Middle frontal gyrus (tissue), 1 donor: ENCODE data around the gene ARMC9.
"Not testable (repeated sequence)": the region's sequence is repeated elsewhere in the genome, so short reads cannot be mapped to it uniquely, and the experiment has no call there.

ENCODE experiments used
- DNase-seq: peaks from one replicate; pipeline ENCODE4 v3.0.0-alpha.2; 2015; ENCODE audit warnings: low spot score; ENCODE audit errors: extremely low spot score

The ARMC9 gene

GRCh38 chr2:231181860-231182512 lies 16.4 kb upstream of the ARMC9 start:
- no peak for DNase-seq

DNA sequence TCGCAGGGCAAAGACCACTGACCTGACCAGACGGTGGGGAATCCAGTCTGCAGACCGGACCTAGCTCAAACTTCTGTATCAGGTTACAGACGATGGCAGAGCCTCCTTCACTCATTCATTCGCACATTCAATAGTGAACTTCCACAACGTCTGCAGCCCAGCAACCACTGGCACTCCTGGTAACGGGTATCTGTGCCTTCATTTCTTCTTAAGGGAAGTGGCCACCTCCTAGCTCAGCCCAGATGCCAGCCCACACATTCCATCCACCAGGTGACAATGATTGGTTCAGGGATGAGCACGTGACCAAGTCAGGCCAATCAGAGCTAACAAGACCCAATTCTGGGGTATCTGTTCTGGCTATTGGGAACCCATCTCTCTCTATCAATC lies 15.9 kb upstream of the ARMC9 start:
- no peak for DNase-seq

GRCh38 chr2:231183851-231184250 lies 14.6 kb upstream of the ARMC9 start:
- no peak for DNase-seq

GRCh38 chr2:231184319-231184718 lies 14.1 kb upstream of the ARMC9 start:
- no peak for DNase-seq

DNA sequence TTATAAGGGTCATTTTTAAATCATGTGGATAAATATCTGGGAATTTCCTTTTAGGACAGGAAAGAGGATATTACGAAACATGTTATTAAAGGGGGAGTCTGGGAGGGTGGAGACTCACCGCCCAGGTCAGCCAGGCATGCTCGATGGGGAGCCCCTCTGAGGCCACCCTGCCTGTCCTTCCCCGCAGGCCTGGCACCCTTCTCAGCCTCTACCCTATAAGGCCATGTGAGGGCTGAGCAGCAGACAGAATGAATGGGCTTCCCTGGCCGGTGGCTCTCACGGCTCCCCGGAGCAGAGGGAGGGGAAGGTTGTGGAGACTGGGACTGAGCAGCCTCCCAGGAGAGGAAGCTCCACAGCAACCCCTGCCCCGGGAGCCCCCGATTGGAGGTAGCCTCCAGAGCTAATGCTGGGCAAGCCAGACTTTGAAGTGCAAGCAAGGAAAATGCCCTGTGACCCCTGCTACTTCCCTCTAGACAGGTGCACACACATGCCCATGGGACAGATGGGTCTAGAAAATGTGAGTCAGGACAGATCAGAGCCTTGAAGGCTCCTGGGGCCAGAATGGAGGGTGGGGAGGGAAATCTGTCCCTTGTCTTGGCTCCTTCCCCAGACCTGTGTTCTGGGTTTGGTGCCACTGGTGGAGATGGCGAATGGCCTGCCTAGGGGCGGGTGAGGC lies 13.2 kb upstream of the ARMC9 start:
- DNase-seq: no peak

DNA sequence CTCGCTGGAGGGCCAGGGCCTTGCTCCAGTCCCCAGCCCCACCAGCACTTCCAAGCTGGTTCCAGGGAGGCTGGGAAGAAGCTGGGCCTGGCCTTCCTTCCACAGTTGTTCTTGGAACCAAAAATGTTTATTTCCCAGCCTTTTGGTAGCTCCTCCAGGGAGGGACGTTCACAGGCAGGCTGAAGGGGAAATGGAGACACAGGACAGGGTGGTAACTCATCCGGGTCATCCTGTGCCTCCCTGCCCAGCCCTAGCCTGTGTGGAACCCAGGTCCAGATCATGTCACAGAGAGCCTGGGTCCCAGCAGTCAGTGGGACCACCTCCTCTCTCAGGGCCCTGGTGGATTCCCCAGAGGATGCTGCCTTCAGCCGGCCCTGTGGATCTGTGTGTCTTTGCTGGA lies 12.5 kb upstream of the ARMC9 start:
- DNase-seq: no peak

DNA sequence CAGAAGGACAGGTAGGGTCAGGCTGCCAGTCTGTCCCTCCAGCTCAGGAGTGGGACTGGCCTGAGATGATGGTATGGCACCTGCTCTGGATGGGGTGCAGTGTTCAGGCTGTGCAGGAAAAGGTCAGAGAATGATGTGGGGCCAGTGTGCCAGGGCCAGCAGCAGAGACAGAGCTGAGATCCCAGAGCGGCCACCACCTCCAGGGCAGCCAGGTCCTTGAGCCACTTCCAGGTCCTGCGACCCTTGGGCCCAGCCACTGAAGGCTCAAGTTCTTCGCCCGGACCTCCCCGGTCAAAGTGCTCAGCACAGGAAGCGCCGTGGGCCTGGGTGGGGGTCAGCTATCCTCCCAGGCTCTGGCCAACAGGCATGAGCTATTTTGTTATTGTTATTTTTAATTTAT lies 12.1 kb upstream of the ARMC9 start:
- no peak for DNase-seq

DNA sequence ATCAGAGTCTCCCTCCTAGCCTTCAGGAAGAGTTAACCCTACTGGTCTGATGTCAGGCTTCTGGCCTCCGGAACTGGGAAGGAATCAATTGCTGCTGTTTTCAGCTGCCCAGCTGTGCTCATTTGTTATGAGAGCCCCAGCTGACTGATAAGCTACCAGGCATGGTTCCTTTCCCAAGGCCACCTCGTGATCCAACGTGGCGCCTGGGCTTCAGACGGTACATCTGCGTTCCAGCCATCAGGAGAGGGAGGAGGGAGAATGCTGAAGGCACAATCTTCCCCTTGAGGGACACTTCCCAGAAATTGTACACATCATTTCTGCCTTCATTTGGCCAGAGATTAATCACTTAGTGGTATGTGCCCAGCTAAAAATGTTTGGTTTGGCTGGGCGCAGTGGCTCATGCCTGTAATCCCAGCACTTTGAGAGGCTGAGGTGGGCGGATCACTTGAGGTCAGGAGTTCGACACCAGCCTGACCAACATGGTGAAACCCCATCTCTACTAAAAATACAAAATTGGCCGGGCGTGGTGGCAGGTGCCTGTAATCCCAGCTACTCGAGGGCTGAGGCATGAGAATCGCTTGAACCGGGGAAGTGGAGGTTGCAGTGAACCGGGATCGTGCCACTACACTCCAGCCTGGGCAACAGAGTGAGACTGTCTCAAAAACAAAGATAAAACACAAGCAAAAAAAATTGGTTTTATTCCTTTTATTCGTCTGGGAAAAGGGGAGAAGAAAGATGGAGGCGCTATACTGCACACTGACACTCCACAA lies 10.5 kb upstream of the ARMC9 start:
- no peak for DNase-seq

- DNase-seq: no peak
These were observed 9.8 kb upstream of the ARMC9 start for GRCh38 chr2:231188506-231189170.

DNA sequence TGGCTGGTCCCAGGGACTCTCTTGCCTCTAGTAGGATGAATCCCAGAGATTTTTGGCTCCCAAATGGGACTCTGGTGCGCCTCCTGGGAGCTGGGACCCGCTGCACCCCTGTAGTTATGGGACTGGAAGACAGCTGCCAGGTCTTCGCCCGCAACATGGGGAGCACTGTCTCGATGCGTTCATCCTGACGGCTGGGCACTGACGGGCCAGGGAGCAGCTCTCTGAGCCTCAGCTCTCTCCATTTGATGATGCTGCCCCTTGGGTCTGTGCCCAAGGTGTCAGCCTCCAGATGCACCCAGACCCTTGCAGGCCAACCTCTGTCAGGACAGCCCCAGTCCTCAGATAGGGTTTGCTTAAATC lies 9.3 kb upstream of the ARMC9 start:
- DNase-seq: no peak

GRCh38 chr2:231189571-231190495 lies 8.6 kb upstream of the ARMC9 start:
- DNase-seq: no peak

DNA sequence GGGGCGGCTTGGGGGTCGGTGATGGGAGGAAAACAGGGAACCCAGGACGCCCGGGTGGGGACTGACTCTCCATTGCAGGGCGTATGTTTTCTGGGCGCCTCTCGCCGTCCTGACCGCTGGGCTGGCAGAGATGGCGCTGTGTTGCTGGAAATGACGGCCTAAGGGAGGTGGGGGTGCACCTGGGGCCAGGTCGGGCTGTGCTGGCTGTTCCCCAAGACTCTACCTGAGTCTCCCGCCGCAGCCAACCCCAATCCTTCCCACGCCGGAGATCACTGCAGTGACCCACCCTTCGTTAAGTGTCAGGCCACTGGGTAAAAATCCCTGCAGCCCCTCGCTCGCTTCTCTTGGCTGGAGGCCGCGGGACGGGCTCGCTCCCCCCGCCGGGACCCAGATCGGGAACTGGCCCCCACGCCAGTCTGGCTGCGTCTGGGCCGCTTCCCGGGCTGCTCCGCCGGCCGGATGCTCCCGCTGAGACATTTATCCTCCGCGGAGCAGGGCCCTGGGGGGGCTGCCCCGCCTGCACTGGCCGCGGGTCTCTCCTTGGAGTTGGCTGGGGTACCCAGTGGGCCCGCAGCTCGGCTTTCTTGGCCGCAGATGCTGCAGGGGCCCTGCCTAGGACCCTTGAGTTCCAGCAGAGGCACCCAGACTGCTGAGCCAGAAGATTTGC lies 7.8 kb upstream of the ARMC9 start:
- DNase-seq: no peak

- no peak for DNase-seq
These were observed 6.2 kb upstream of the ARMC9 start for GRCh38 chr2:231191896-231192872.

GRCh38 chr2:231193216-231193615 lies 5.2 kb upstream of the ARMC9 start:
- DNase-seq: no peak

- no peak for DNase-seq
These were observed 1.8 kb upstream of the ARMC9 start for GRCh38 chr2:231196592-231196991.

DNA sequence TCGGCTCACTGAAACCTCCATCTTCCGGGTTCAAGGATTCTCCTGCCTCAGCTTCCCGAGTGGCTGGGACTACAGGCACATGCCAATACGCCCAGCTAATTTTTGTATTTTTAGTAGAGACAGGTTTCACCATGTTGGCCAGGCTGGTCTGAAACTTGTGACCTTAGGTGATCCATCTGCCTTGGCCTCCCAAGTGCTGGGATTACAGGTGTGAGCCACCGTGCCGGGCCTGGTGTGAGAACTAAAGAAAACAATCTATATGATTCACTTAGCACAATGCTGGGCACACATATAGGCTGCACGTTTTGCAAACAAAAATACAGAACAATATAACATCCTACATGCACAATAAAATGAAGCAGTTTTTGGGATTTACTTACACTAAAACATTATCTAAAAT lies 1.2 kb upstream of the ARMC9 start:
- DNase-seq: not testable (repeated sequence)

DNA sequence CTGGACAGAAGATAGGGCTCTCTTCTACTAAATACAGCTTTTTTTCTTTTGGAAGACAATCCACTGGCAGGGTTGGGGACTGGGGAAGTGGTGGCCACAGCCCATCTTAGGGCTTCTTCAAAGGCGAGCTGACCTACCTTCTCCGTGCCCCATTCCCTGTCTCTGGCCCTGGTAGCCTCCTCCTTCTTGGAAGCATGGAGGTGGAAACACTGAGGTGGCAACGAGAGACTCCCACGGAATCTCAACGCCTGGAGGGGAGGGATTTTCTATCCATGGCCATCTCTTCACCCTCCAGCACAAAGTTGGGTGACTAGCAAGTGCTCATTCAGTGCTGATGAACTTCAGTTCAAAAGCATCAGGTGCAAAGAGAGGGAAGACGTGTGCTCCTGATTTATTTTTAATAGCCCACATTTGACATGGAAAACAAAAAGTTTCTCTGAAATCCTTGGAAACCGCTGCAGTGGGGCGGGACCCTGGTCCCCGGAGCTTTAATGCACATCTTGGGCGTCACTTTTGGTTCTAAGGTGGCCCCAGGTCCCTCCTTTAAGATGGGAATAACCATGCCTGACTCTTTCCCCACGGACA lies 633 bp upstream of the ARMC9 start:
- DNase-seq: no peak

DNA sequence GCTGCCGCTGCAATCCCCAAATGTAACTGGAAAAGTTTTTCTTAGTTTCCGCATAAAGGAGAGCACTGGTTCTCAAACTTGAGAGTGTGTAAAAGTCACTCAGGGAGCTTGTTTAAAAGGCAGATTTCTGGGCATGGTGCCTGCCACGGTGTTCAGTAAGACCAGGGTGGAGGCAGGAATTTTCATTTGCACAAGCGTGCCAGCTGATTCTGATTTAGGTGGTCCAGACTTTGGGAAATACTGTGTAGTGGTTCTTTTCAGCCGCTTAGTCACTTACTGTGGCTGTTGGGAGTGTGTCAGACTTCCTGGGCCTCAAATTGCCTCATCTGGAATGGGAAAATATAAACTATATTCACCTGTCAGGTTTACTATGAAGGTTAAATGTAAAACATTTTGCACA lies 788 bp downstream of the ARMC9 start:
- no peak for DNase-seq
